Panc1 (cell line): ENCODE results near the gene CACTIN. TPM values are rescaled to one million over a fixed set of nuclear protein-coding genes. Genes with fewer than 3 reads are reported as not detected.
"Not testable (repeated sequence)": the region's sequence is repeated elsewhere in the genome, so short reads cannot be mapped to it uniquely, and the experiment has no call there.

Experiments used
- ATAC-seq: fragments of 200-7000 bp; cut with Tn5 transposase; 2 replicates; pipeline ENCODE4 v1.9.1; 2020; ENCODE audit warnings: mild to moderate bottlenecking, moderate library complexity
- BruUV-seq: library from RNA; stranded (reverse); fragments of 400-500 nt; replicated peaks from 2 replicates; lab custom pipeline; 2021; lab: Mats Ljungman, UMichigan
- CTCF ChIA-PET: fragments of 300-600 bp; sonication (Branson Sonifier 250); formaldehyde crosslinking; loops from one replicate; lab custom pipeline; 2022; ENCODE audit warnings: antibody characterized with exemption; lab: Charles Lee
- POLR2A ChIA-PET: fragments of 300-600 bp; sonication (Branson Sonifier 250); formaldehyde crosslinking; loops from one replicate; lab custom pipeline; 2022; ENCODE audit warnings: antibody characterized with exemption; lab: Charles Lee
- DNase-seq: peaks from one replicate; pipeline ENCODE4 v3.0.0-alpha.2; 2010; ENCODE audit warnings: low read depth, low spot score
- H3K27ac ChIP-seq: 2 replicates; pipeline ENCODE4 v1.5.1; 2011; ENCODE audit warnings: mild to moderate bottlenecking, low read length, inconsistent platforms
- H3K27me3 ChIP-seq: fragments of 200-500 bp; sonication (Bioruptor generic); 2 replicates; pipeline ENCODE4 v1.6.0; 2014; ENCODE audit warnings: low read length, inconsistent platforms; ENCODE audit not compliant: control insufficient read depth, insufficient read depth
- H3K36me3 ChIP-seq: fragments of 200-500 bp; sonication (Bioruptor generic); 2 replicates; pipeline ENCODE4 v1.5.1; 2014; ENCODE audit warnings: inconsistent platforms, mild to moderate bottlenecking, low read length, moderate library complexity; ENCODE audit not compliant: control insufficient read depth, insufficient read depth
- H3K4me1 ChIP-seq: 2 replicates; pipeline ENCODE4 v1.5.1; 2011; ENCODE audit warnings: inconsistent platforms, mild to moderate bottlenecking, low read length, moderate library complexity; ENCODE audit not compliant: control insufficient read depth, insufficient read depth
- H3K4me3 ChIP-seq, 2 experiments: 2 replicates each; pipeline ENCODE4 v1.5.1; 2011 to 2012; ENCODE audit warnings: low read depth in 2 of 2, low read length in 2 of 2, mild to moderate bottlenecking in 2 of 2, inconsistent platforms in 1 of 2, moderate library complexity in 1 of 2
- H3K9me3 ChIP-seq: fragments of 200-500 bp; sonication (Bioruptor generic); 2 replicates; pipeline ENCODE4 v1.5.1; 2014; ENCODE audit warnings: low read depth, mild to moderate bottlenecking, inconsistent platforms, low read length, moderate library complexity; ENCODE audit not compliant: control insufficient read depth, insufficient read depth
- POLR2AphosphoS5 ChIP-seq: IDR thresholded peaks from 2 replicates; pipeline ENCODE4 v1.6.1; 2012; ENCODE audit warnings: mild to moderate bottlenecking, low read depth, low read length, moderate library complexity
- SIN3A ChIP-seq: IDR thresholded peaks from 2 replicates; pipeline ENCODE4 v1.6.1; 2012; ENCODE audit warnings: low read depth, mild to moderate bottlenecking, low read length, moderate library complexity, borderline replicate concordance; ENCODE audit not compliant: insufficient read depth
- TCF7L2 ChIP-seq: IDR thresholded peaks from 2 replicates; pipeline ENCODE4 v1.6.1; 2011; ENCODE audit warnings: mild to moderate bottlenecking, low read depth, low read length, inconsistent platforms
- in situ Hi-C: cut with HindIII; loops from 2 replicates; pipeline ENCODE4 v1.10.0; 2016; ENCODE audit warnings: low sequenced_read_pairs, low pct_unique_long_range_greater_than_20kb
- intact Hi-C: fragments of 100-400 bp; cut with micrococcal nuclease; formaldehyde crosslinking; loops from one replicate; pipeline ENCODE4 v1.10.0; 2022; ENCODE audit not compliant: unreplicated experiment
- total RNA-seq: library from RNA; stranded (reverse); gene quantifications from one replicate; pipeline ENCODE4 v1.2.1, GENCODE V29; 2021; ENCODE audit not compliant: unreplicated experiment
- TF ChIP-seq, protein P1 (sequence below), 2 experiments: IDR thresholded peaks; 2 replicates each; pipeline ENCODE4 v1.6.1; 2011 to 2012; ENCODE audit warnings: low read depth in 2 of 2, control low read depth in 1 of 2, low read length in 1 of 2, mild to moderate bottlenecking in 1 of 2, moderate library complexity in 1 of 2; ENCODE audit not compliant: insufficient read depth in 1 of 2
- TF ChIP-seq, protein P2 (sequence below): fragments of 450-650 bp; IDR thresholded peaks from 2 replicates; pipeline ENCODE4 v1.5.1; 2017; ENCODE audit warnings: mild to moderate bottlenecking

The CACTIN gene
- total RNA-seq, 1 experiment from 2014 or later = 25.2 TPM

DNA sequence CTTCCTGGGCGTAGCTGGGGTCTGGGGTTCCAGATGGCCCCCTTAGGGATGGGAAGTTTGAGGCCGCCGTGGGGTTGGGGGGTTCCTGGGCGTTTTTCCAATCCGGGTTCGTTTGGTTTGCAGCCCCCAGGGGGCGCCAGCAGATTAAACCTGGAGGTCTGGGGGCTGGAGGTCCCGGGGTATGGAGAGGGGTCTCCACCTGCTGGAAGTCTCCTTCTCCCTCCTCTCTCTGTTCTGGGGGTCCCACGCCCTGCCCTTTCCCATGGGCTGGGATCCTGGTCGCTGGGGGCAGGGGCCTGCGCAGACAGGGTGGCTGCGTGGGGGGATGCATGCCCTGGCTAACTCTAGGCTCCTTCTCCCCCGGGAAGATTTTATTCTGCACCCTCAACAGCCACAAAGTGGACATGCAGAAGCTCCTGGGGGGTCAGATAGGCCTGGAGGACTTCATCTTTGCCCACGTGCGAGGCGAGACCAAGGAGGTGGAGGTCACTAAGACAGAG, 40.4 kb downstream of the CACTIN start:
- Histone ChIP-seq H3K4me1 (no peaks in the 10 kb centered on the region), H3K4me3 (peak overlapping the region; percentile 22 to 37), H3K36me3 (no peaks in the 10 kb centered on the region), H3K9me3 (no peaks in the 10 kb centered on the region), H3K27me3 (no peaks in the 10 kb centered on the region), H3K27ac (no peak overlapping the region)
- in situ Hi-C loops = no loop called here
- DNase-seq (no peak), ATAC-seq (peak; percentile 32; the same call in 1 of the 2 replicates)
- BruUV-seq = no TSS peak
- TF ChIP-seq, protein P1, sequence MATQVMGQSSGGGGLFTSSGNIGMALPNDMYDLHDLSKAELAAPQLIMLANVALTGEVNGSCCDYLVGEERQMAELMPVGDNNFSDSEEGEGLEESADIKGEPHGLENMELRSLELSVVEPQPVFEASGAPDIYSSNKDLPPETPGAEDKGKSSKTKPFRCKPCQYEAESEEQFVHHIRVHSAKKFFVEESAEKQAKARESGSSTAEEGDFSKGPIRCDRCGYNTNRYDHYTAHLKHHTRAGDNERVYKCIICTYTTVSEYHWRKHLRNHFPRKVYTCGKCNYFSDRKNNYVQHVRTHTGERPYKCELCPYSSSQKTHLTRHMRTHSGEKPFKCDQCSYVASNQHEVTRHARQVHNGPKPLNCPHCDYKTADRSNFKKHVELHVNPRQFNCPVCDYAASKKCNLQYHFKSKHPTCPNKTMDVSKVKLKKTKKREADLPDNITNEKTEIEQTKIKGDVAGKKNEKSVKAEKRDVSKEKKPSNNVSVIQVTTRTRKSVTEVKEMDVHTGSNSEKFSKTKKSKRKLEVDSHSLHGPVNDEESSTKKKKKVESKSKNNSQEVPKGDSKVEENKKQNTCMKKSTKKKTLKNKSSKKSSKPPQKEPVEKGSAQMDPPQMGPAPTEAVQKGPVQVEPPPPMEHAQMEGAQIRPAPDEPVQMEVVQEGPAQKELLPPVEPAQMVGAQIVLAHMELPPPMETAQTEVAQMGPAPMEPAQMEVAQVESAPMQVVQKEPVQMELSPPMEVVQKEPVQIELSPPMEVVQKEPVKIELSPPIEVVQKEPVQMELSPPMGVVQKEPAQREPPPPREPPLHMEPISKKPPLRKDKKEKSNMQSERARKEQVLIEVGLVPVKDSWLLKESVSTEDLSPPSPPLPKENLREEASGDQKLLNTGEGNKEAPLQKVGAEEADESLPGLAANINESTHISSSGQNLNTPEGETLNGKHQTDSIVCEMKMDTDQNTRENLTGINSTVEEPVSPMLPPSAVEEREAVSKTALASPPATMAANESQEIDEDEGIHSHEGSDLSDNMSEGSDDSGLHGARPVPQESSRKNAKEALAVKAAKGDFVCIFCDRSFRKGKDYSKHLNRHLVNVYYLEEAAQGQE (IDR thresholded peaks at IDR 0.05; ENCODE audit: insufficient read depth in 1 of 2, low read depth in 2 of 2, low read length in 1 of 2) = no peak
- TF ChIP-seq POLR2AphosphoS5 (no peak), TCF7L2 (no peak), SIN3A (no peak)
- TF ChIP-seq, protein P2, sequence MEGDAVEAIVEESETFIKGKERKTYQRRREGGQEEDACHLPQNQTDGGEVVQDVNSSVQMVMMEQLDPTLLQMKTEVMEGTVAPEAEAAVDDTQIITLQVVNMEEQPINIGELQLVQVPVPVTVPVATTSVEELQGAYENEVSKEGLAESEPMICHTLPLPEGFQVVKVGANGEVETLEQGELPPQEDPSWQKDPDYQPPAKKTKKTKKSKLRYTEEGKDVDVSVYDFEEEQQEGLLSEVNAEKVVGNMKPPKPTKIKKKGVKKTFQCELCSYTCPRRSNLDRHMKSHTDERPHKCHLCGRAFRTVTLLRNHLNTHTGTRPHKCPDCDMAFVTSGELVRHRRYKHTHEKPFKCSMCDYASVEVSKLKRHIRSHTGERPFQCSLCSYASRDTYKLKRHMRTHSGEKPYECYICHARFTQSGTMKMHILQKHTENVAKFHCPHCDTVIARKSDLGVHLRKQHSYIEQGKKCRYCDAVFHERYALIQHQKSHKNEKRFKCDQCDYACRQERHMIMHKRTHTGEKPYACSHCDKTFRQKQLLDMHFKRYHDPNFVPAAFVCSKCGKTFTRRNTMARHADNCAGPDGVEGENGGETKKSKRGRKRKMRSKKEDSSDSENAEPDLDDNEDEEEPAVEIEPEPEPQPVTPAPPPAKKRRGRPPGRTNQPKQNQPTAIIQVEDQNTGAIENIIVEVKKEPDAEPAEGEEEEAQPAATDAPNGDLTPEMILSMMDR = peak; percentile 83
- ChIA-PET POLR2A (no interaction called here), CTCF (no interaction called here)
- intact Hi-C loops = no loop called here

DNA sequence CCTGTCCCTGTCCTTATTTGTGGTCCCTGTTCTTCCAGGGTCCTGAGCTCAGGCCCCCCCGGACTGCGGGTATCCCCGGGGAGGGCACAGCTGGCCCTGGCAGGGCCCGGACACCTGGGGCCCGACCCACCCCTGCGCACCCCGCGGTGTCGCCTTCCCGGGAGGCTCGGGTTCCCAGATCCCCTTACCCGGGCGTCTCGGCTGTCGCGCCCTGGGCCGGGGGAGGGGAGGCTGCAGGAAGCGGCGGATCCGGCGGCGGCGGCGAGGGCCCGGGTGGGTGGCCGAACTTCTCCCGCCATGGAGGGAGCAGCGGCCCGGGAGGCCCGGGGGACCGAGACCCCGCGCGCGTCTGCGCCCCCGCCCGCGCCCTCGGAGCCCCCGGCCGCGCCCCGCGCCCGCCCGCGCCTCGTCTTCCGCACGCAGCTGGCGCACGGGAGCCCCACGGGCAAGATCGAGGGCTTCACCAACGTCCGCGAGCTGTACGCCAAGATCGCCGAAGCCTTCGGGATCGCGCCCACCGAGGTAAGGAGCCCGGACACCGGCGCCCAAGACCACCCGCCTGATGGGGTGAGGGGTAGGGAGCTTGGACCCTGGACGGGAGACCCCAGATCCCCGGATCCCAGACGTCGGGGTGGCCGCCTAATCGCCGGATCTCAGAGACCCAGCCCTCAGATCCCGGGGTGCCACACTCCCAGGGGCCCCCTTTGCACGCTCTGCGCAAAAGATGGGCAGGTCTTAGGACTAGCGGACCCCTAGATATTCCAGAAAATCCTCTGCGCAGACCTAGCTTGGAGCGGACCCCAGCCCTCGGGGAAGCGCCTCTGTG, 41.1 kb downstream of the CACTIN start, which contains the start of gene GIPC3:
Gene GIPC3, plus strand, starts transcription at position 178 of the 826 bp plus-strand sequence. Its CDS starts 120 bp downstream, at position 298.
- Histone ChIP-seq H3K9me3 (no peaks in the 10 kb centered on the region), H3K36me3 (no peaks in the 10 kb centered on the region), H3K27me3 (no peaks in the 10 kb centered on the region), H3K27ac (no peak within 1 kb of the TSS), H3K4me1 (no peaks in the 10 kb centered on the region), H3K4me3 (peak within 1 kb of the TSS; percentile 22 to 37)
- DNase-seq (no peak), ATAC-seq (no peak)
- POLR2A ChIA-PET = no interaction called here
- TF ChIP-seq, protein P2 = no peak
- TF ChIP-seq TCF7L2 = no peak
- TF ChIP-seq, protein P1 (IDR thresholded peaks at IDR 0.05; ENCODE audit: insufficient read depth in 1 of 2, low read depth in 2 of 2, low read length in 1 of 2) = no peak
- no peak for TF ChIP-seq SIN3A
- TF ChIP-seq POLR2AphosphoS5 = no peak
- no TSS peak for BruUV-seq
- CTCF ChIA-PET = interaction anchor here (0.6 kb wide), 1 partner anchor 675 kb away, joined by 6 read pairs; no protein-coding TSS in a partner anchor
- intact Hi-C loops (no loop called here), in situ Hi-C loops (no loop called here)

DNA sequence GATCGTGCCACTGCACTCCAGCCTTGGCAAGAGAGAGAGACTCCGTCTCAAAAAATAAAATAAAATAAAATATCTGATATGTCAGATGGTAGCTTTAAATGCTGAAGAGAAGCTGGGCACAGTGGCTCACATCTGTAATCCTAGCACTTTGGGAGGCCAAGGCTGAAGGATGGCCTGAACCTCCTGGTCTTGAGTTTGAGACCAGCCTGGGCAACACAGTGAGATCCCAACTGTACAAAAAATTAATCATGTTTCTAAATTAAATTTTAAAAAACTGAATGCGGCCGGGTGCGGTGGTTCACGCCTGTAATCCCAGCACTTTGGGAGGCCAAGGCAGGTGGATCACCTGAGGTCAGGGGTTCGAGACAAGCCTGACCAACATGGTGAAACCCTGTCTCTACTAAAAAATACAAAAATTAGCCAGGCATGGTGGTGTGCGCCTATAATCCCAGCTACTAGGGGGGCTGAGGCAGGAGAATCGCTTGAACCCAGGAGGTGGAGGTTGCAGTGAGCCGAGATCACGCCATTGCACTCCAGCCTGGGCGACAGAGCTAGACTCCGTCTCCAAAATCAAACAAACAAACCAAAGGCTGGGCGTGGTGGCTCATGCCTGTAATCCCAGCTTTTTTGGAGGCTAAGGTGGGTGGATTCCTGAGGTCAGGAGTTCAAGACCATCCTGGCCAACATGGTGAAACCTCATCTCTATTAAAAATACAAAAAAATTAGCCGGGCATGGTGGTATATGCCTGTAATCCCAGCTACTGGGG, 42.4 kb downstream of the CACTIN start:
- H3K27me3 ChIP-seq, H3K36me3 ChIP-seq, POLR2A ChIA-PET, DNase-seq, H3K27ac ChIP-seq, H3K4me1 ChIP-seq, in situ Hi-C loops, BruUV-seq, H3K9me3 ChIP-seq, ATAC-seq, H3K4me3 ChIP-seq, CTCF ChIA-PET, intact Hi-C loops: not testable (repeated sequence)
